Upper lobe of right lung (tissue), 1 donor: ENCODE results near the gene ZFAND6. TPM values are rescaled to one million over a fixed set of nuclear protein-coding genes. Genes with fewer than 3 reads are reported as not detected.

Experiments used
- ATAC-seq: fragments of 200-7000 bp; cut with Tn5 transposase; one replicate; pipeline ENCODE4 v1.9.1; 2020; ENCODE audit warnings: mild to moderate bottlenecking, moderate library complexity
- DNase-seq: peaks from one replicate; pipeline ENCODE4 v3.0.0-alpha.2; 2020
- H3K27ac ChIP-seq: fragments of 200-600 bp; one replicate; pipeline ENCODE4 v1.8.0; 2022
- H3K27me3 ChIP-seq: fragments of 200-600 bp; one replicate; pipeline ENCODE4 v1.8.0; 2022; ENCODE audit warnings: mild to moderate bottlenecking
- H3K36me3 ChIP-seq: fragments of 200-600 bp; one replicate; pipeline ENCODE4 v1.8.0; 2022
- H3K4me1 ChIP-seq: fragments of 200-600 bp; one replicate; pipeline ENCODE4 v1.8.0; 2022
- H3K4me3 ChIP-seq: fragments of 200-600 bp; one replicate; pipeline ENCODE4 v1.8.0; 2022; ENCODE audit warnings: mild to moderate bottlenecking
- H3K9me3 ChIP-seq: fragments of 200-600 bp; one replicate; pipeline ENCODE4 v1.8.0; 2022
- CTCF ChIP-seq: fragments of 200-600 bp; IDR thresholded peaks from one replicate; pipeline ENCODE4 v1.8.0; 2022; ENCODE audit warnings: antibody characterized with exemption
- intact Hi-C: fragments of 100-400 bp; cut with DNase I; formaldehyde crosslinking; loops from one replicate; pipeline ENCODE4 v1.11.0; 2022
- total RNA-seq: library from RNA; stranded (reverse); fragmentation: NEBNext Ultra II Directional; extraction: Animal tissue kit (Norgen Biotek cat#: 25700); gene quantifications from one replicate; pipeline ENCODE4 v1.2.1, GENCODE V29; 2021
- donor health status: DM: no; HTN: yes; CAD: no; lungs with severe emphysema.

ZFAND6 gene
- total RNA-seq, 1 donor from 2014 or later, result 79.5 TPM

GRCh38 chr15:80179935-80180334 lies 120.5 kb downstream of the ZFAND6 start:
- no peaks in the 10 kb centered on the region for H3K9me3 ChIP-seq
- ATAC-seq (no peak), DNase-seq (no peak)
- H3K36me3 ChIP-seq, result peaks cover 48% of the 10 kb centered on the region
- no peaks in the 10 kb centered on the region for H3K4me1 ChIP-seq
- H3K4me3 ChIP-seq, result no peak overlapping the region
- intact Hi-C loops, result no loop called here
- H3K27me3 ChIP-seq, result no peaks in the 10 kb centered on the region
- no peak for TF ChIP-seq CTCF
- no peak overlapping the region for H3K27ac ChIP-seq

GRCh38 chr15:80180468-80180867 lies 121.0 kb downstream of the ZFAND6 start:
- H3K27ac ChIP-seq, result no peak overlapping the region
- no peak overlapping the region for H3K4me3 ChIP-seq
- no peaks in the 10 kb centered on the region for H3K4me1 ChIP-seq
- ATAC-seq (no peak), DNase-seq (no peak)
- H3K9me3 ChIP-seq, result no peaks in the 10 kb centered on the region
- no peaks in the 10 kb centered on the region for H3K27me3 ChIP-seq
- H3K36me3 ChIP-seq, result peaks cover 49% of the 10 kb centered on the region
- intact Hi-C loops, result no loop called here
- no peak for TF ChIP-seq CTCF

- Histone ChIP-seq H3K36me3 (peaks cover 54% of the 10 kb centered on the region), H3K27me3 (no peaks in the 10 kb centered on the region), H3K9me3 (no peaks in the 10 kb centered on the region), H3K4me1 (no peaks in the 10 kb centered on the region), H3K27ac (no peak overlapping the region), H3K4me3 (no peak overlapping the region)
- no peak for TF ChIP-seq CTCF
- ATAC-seq (no peak), DNase-seq (no peak)
- intact Hi-C loops, result no loop called here
Observed at GRCh38 chr15:80180986-80181385, 121.5 kb downstream of the ZFAND6 start.

- no peaks in the 10 kb centered on the region for H3K4me1 ChIP-seq
- peaks cover 64% of the 10 kb centered on the region for H3K36me3 ChIP-seq
- intact Hi-C loops, result no loop called here
- no peak for DNase-seq
- TF ChIP-seq CTCF, result no peak
- H3K27me3 ChIP-seq, result no peaks in the 10 kb centered on the region
- H3K9me3 ChIP-seq, result no peaks in the 10 kb centered on the region
- no peak overlapping the region for H3K27ac ChIP-seq
- H3K4me3 ChIP-seq, result no peak overlapping the region
- ATAC-seq, result peak; percentile 37
Observed at GRCh38 chr15:80182611-80183261, 123.3 kb downstream of the ZFAND6 start.

GRCh38 chr15:80183306-80183705 lies 123.8 kb downstream of the ZFAND6 start:
- Histone ChIP-seq H3K4me1 (no peaks in the 10 kb centered on the region), H3K4me3 (no peak overlapping the region), H3K27ac (no peak overlapping the region), H3K9me3 (no peaks in the 10 kb centered on the region), H3K36me3 (peaks cover 65% of the 10 kb centered on the region), H3K27me3 (no peaks in the 10 kb centered on the region)
- intact Hi-C loops, result no loop called here
- TF ChIP-seq CTCF, result no peak
- DNase-seq (no peak), ATAC-seq (no peak)

- Histone ChIP-seq H3K9me3 (no peaks in the 10 kb centered on the region), H3K4me1 (no peaks in the 10 kb centered on the region), H3K4me3 (no peak overlapping the region), H3K27ac (no peak overlapping the region), H3K27me3 (no peaks in the 10 kb centered on the region), H3K36me3 (peaks cover 65% of the 10 kb centered on the region)
- DNase-seq (no peak), ATAC-seq (no peak)
- TF ChIP-seq CTCF, result no peak
- intact Hi-C loops, result no loop called here
Observed at GRCh38 chr15:80183886-80184285, 124.4 kb downstream of the ZFAND6 start.
